Measurements from ENCODE around the gene ZDHHC18.

The ZDHHC18 gene, protein sequence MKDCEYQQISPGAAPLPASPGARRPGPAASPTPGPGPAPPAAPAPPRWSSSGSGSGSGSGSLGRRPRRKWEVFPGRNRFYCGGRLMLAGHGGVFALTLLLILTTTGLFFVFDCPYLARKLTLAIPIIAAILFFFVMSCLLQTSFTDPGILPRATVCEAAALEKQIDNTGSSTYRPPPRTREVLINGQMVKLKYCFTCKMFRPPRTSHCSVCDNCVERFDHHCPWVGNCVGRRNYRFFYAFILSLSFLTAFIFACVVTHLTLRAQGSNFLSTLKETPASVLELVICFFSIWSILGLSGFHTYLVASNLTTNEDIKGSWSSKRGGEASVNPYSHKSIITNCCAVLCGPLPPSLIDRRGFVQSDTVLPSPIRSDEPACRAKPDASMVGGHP

DNA sequence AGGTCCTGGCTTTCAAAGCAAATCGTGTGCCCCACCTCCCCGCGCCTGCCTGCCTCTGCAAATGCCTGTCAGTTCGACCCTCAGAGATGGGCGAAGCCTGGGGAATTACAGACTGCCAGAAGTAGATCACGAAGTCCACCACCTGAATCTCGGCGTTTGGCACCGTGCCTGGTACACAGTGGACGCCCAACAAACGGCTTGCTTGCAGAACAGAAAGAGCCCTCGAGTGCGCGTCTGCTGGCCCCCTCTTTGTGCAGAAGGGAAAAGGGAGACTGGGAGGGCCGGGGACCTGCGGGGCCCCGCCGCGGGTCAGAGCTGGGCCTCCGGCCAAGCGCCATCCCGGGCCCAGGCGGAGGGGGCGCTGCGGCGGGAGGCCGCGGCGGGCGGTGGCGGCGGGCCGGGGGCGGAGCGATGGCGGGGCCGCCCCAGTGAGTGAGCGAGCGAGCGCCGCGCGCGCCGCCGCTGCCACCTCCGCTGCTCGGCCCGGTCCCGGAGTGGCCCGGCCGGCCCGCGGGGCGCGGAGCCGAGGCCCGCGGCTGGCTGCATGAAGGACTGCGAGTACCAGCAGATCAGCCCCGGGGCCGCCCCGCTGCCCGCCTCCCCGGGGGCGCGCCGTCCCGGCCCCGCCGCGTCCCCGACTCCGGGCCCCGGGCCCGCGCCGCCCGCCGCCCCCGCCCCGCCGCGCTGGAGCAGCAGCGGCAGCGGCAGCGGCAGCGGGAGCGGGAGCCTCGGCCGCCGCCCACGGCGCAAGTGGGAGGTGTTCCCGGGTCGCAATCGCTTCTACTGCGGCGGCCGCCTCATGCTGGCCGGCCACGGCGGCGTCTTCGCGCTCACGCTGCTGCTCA, at the start of gene ZDHHC18:
Gene ZDHHC18 (plus strand): TSS at position 428 of the 845 bp plus-strand sequence. CDS start 117 bp downstream, at position 545.
- peak; percentile 97 for DNase-seq (ENCODE audit: low spot score)

DNA sequence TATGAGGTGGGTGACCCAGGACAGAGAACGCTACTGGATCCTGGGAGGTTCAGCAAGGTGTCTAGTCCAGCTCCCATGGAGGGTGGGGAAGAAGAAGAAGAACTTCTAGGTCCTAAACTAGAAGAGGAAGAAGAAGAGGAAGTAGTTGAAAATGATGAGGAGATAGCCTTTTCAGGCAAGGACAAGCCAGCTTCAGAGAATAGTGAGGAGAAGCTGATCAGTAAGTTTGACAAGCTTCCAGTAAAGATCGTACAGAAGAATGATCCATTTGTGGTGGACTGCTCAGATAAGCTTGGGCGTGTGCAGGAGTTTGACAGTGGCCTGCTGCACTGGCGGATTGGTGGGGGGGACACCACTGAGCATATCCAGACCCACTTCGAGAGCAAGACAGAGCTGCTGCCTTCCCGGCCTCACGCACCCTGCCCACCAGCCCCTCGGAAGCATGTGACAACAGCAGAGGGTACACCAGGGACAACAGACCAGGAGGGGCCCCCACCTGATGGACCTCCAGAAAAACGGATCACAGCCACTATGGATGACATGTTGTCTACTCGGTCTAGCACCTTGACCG, 47.3 kb upstream of the ZDHHC18 start:
- no peak for DNase-seq (ENCODE audit: low spot score)

DNA sequence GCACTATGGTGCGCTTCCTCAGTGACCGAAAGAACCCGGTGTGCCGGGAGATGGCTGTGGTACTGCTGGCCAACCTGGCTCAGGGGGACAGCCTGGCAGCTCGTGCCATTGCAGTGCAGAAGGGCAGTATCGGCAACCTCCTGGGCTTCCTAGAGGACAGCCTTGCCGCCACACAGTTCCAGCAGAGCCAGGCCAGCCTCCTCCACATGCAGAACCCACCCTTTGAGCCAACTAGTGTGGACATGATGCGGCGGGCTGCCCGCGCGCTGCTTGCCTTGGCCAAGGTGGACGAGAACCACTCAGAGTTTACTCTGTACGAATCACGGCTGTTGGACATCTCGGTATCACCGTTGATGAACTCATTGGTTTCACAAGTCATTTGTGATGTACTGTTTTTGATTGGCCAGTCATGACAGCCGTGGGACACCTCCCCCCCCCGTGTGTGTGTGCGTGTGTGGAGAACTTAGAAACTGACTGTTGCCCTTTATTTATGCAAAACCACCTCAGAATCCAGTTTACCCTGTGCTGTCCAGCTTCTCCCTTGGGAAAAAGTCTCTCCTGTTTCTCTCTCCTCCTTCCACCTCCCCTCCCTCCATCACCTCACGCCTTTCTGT, 46.0 kb upstream of the ZDHHC18 start:
- DNase-seq (ENCODE audit: low spot score), result no peak

DNA sequence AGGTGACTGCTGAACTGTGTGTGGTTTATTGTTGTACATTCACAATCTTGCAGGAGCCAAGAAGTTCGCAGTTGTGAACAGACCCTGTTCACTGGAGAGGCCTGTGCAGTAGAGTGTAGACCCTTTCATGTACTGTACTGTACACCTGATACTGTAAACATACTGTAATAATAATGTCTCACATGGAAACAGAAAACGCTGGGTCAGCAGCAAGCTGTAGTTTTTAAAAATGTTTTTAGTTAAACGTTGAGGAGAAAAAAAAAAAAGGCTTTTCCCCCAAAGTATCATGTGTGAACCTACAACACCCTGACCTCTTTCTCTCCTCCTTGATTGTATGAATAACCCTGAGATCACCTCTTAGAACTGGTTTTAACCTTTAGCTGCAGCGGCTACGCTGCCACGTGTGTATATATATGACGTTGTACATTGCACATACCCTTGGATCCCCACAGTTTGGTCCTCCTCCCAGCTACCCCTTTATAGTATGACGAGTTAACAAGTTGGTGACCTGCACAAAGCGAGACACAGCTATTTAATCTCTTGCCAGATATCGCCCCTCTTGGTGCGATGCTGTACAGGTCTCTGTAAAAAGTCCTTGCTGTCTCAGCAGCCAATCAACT, 45.2 kb upstream of the ZDHHC18 start:
- DNase-seq (ENCODE audit: low spot score), result no peak

DNA sequence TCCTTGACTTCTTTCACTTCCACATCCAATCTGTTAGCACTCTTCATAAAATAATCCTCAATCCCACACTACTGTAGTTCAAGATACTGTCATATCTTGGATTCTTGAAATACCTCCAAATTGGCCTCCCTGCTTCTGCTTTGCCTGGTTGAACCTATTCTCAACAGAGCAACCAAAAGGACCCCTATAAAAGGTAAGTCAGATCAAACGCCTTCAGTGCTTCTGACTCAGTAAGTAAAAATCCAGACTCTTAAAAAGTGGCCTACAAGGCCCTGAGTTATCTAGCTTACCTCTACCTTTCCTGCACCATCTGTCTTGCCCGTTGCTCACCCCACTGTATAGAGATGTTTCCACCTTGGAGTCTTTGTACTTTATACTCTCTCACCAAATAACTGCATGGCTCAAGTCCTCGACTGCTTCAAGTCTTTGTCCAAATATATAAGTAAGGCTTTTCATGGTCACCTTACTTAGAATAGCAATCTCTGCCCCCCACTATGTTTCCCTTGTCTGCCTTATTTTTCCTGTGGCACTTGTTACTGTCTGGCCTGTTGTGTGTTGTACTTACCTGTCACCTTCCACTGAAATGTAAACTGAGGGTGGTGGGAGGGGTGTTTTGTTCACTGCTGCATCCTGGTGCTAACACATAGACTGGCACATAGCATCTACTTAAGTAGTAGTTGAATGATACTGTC, 43.8 kb upstream of the ZDHHC18 start:
- no peak for DNase-seq (ENCODE audit: low spot score)

DNA sequence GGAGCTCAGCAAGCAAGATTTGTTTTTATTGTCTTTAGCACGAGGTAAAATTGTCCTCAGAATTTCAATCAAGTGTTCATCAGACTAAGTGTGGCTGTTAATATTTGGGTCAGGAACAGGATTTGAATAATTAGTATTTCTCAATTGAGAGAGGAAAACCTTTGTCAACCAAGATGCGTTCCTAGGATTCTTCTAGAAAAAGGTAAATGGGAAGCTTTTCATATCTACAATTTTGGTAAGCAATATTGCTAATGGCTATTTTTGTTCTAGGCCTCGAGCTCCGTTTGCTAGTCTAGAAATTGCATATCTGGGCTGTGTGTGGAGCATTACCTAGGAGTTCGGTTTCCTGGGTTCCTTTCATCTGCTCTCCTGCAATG, 42.9 kb upstream of the ZDHHC18 start:
- no peak for DNase-seq (ENCODE audit: low spot score)

DNA sequence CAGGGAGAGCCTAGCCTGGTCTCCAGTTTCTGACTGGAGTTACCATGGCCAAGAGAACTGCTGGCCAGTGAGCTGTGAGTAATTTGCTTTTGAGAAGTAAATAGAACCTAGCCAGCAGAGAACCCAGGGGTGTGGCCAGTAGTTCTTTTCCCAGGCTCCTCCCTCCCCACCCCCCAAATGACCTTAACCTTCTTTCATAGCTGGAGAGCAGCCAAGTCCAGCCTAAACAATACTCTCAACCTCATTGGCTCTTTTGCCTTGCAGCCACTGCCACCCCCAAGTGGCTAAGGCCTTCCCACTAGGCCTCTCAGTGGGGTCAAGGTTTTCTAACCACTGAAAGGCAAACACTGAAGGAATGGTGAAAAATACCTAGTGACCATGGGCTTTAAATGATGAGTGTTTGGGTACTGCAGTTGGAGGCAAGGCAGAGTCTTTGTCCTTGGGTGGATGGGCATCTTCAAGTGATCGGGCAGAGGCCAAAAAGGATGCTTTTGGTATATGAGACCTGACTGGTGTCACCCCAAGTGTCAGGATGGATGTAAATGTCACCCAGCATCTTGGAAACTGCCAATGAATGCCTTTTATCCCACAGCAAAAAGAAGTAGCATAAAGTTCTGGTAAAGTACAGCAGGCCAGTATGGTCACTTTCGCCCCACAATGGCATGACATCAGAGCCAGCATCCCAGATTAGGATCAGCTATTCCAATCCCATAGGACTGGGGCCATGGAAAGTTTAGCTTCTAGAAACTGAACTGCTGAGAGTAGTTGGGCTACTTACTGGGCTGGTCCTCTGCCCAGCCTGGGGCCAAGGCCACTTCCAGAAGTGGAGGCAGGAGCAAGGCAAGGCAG, 42.2 kb upstream of the ZDHHC18 start:
- no peak for DNase-seq (ENCODE audit: low spot score)

DNA sequence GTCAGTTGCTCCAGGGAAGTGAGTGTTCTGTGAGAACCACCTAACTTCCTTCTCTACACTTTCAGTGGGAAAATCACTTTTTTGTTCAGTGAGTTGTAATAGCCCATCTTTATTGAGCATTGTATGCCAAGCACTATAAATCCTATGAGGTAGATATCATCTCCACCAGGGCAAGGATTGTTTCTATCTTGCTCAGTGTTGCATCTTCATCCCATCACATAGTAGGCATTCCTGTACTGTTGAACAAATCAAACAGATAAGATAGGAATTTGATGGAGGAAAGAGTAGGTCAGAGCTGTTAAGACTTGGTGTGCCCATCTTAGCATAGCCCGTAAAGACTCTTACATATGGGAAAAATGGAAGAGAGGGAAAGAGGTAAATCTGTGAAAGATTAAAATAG, 41.6 kb upstream of the ZDHHC18 start:
- no peak for DNase-seq (ENCODE audit: low spot score)

DNA sequence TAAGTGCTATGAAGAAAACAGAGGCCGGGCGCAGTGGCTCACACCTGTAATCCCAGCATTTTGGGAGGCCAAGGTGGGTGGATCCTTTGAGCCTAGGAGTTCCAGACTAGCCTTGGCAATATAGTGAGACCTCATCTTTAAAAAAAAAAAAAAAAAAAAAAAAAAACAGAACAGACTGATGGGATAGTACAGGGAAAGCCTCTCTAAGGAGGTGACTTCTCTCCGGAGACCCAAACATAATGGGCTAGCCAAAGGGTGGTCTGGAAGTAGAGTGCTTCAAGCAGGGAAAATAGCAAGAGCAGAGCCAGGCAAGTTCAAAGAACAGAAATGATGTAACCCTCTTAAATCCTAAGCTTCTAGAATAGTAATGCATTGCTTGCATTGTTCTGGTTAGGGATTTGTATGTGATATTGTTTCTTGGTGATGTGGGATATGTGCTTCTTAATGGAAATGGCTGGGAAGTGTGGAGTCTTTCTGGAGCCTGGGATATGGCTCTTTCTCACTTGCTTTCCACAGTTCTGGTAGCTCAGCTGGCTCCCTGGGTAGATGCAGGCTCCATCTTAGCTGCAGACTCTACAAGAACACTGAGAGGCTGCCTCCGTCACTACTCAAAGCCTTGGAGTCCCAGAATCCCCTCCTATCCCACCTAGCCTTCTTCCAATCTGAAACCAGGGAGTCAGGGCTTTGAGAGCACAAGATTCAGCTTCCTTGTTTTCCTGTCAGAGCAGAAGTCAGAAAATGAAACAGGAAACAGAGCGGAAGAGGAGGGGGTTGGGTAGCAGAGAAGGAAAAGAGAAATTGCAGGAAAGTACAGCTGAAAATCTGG, 40.7 kb upstream of the ZDHHC18 start:
- DNase-seq (ENCODE audit: low spot score), result peak; percentile 36

DNA sequence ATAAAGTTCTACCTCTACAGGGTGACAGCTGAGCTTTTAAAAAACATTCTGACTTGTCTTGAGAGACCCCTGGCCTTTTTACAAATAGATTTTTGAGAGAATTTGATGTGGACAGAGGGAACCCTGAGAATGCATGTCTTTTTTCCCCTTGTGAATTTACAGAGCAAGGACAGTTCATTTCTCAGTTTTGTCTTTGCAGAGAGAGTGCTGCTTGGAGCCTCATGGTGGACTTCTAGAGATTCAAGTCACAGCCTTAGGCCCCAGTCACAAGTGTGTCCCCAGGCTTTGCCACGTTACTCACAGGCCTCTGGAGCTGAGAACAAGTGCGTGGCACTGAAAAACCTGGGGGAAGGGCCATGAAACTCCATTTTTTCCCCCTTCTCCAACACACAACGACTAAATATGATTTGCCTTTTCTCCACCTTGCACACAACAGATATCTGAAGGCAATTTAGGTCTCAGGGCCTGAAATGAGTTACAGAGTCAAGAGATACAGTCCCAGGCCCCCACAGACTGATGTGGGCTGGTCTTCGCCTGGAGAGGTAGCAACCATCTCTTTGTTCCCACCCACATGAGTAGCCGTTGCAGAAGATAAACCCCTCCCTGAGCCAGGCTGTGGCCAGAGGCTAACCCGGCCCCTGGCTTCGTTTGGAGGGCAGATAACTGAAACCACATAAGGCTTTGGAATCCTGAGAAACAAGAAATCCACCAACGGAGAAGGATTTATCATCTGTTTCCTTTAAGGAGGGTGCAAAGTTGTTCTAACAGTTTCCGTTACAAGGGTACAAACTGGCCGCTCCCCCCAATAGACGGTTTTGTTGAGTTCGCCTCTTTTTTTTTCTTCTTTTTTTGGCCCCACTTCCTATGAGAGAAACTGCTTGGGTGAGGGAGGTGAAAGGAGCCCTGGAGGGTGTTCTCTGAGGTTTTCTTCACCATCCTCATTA, 39.8 kb upstream of the ZDHHC18 start:
- DNase-seq (ENCODE audit: low spot score), result peak; percentile 85

DNA sequence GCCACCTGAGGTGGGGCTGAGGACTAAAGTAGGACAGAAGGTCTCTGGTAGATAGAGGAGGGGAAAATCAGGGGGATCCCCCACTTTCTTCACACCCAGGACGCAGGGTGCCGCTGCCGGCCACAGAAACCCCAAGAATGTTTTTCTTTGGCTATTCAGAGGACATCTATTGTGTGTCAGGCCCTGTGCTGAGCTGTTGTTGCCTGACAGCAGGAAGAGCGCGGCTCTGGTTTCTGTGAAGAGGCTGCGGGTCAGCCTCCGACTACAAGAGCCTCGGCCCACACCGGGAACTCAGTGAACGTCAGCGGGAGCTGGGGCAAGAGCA, 39.1 kb upstream of the ZDHHC18 start:
- no peak for DNase-seq (ENCODE audit: low spot score)

DNA sequence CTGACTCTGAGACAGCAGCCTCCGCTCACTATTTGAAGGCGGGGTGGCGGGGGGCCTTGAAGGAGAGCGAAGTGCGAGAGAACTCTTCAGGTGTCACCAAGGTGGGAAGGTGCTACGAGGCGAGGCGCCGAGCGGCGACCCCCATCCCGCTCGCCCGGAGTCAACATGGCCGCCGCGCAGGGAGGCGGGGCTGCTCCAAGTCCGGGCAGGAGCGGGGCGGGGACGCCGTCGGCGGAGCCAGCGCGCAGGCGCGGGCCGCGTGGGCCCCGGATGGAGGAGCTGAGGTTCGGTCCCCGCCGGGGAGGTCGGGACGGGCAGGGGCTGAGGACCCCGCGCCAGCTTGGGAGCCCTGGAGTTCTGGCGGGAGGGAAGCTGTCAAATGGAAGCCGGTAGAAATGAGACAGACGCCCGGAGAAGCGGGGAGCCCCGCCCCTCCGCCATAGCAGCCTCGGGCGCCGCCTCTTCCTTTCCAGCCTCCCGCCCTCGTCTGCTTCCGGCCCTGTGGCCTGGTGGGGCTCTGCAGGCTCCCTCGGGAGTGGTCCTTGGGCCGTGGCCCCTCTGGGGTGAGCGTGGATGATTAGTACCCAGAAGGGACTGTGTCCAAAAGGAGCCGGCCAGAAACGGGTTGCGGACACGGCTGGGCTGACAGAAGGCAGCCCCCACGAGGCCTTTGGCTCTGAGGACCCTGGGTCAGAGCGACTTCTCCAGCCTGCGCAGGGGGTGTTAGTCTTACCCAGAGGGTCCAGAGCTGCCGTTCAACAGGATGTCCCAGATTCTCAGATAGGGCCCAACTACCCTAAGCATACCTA, 38.6 kb upstream of the ZDHHC18 start, which contains the start of gene PIGV:
Gene PIGV (plus strand): TSS at position 245 of the 809 bp plus-strand sequence. CDS start 2,866 bp downstream, outside the sequence.
- peak; percentile 97 for DNase-seq (ENCODE audit: low spot score)

DNA sequence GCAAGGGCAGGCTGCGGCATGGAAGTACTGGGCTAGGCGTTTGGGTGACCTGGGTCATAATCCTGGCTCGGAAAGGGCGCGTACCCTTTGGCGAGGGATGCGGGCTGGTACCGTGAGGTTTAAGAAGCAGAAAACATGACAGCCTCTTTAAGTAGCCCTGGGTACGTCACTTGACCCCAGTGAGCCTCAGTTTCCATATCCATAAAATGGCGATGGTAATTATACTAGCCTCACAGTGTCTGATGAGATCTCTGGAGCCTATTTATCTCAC, 38.0 kb upstream of the ZDHHC18 start:
- DNase-seq (ENCODE audit: low spot score), result no peak

DNA sequence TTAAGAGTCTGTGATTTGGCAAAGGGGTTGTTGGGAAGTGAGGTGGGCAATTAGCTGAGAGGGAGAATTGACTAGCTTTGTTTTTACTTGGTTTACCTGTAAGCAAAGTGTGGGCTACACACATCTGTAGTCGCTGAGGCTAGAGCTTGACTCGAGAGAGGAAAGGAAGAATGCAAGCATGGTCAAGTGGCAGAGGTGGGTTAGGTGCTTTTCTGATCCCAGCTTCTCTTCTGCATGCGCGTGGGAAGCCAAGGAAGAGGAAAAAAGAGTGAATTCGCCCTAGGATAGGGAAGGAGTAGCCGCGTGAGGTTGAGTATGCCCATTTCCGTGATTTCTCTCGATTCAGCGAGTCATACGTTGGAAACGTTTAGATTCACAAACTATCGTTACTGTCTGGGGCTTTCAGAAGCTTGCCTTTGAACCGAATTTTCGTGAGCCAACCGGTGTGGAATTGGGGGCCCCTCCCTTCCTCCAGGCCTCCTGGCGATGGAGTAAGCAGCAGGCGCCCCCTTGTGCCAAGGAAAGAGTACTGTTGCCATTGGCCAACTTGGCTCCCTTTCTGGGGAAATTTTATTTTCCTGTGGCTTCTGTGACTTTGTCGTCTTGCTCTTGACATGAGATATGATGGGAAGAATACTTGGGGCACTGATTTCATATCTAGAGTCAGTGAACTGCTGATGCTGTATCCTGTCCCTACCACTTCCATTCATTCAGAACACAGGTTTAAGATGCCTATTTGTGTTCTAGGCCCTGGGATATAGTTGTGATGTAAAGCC, 37.5 kb upstream of the ZDHHC18 start:
- DNase-seq (ENCODE audit: low spot score), result peak; percentile 91

DNA sequence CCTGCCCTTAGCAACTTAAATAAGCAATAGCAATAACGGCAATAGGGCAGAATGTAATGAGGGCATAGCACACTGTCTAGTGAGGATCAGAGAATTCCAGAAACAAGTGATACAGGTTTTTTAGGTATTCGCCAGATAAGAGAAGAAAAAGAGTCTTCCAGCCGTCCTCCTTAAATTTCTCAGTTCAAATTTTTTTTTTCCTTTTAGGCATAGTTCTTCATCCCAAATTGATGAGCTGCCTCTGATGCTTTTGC, 36.9 kb upstream of the ZDHHC18 start:
- no peak for DNase-seq (ENCODE audit: low spot score)

DNA sequence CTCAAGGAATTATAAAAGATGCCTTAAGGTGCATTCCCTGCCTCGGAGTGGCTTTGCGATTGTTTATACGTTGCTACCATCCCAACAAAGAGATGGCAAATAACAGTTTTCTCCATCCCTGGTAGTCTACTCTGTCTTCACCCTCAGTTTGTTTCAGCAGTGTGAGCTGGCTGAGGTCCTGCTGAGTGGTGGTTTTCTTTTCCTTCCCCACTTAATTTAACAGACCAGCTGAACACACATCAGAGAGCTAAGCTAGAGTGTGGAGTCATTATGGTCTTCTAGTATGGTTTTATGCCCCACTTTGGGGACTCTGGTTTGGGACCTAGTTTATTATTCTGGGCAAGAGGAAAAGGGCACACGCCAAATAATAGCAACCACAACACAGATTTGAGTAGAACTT, 36.6 kb upstream of the ZDHHC18 start:
- no peak for DNase-seq (ENCODE audit: low spot score)

DNA sequence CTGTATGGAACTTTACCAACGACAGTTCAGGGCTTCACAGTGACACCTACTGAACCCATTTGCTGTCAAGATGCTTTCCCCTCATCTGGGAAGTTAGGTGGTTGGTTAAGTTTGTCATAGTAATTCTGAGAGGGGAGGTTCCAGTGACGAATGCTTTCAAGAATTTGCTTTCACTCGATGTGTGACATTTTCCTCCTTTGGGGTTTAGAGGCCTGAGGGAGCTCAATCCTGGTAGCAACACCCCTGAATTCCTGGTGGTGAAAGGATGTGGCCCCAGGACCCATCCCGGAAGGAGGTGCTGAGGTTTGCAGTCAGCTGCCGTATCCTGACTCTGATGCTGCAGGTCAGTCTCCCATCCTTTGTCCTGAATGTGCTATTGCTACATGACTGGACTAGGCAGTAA, 35.9 kb upstream of the ZDHHC18 start:
- no peak for DNase-seq (ENCODE audit: low spot score)
